Stimulated activated CD8-positive, alpha-beta memory T cell treated with anti-CD3 and anti-CD28 coated beads, Interleukin-4, amount 100 ng/mL, for 24 hours (primary cell): Measurements from ENCODE around the gene TRAPPC3.

Experiments used
- DNase-seq: peaks from one replicate; pipeline ENCODE4 v3.0.0-alpha.2; 2020; ENCODE audit warnings: low read depth

Gene TRAPPC3

GRCh38 chr1:36153476-36153875 is 4.2 kb upstream of the TRAPPC3 start:
- DNase-seq = no peak

GRCh38 chr1:36151845-36152203 is 2.5 kb upstream of the TRAPPC3 start:
- DNase-seq = peak; percentile 43

GRCh38 chr1:36151134-36151844 is 2.0 kb upstream of the TRAPPC3 start:
- no peak for DNase-seq

GRCh38 chr1:36150296-36151133 is 1.2 kb upstream of the TRAPPC3 start:
- peak; percentile 62 for DNase-seq

GRCh38 chr1:36149973-36150295 is 648 bp upstream of the TRAPPC3 start:
- DNase-seq = no peak

GRCh38 chr1:36148821-36149236 is 457 bp downstream of the TRAPPC3 start:
- no peak for DNase-seq

GRCh38 chr1:36144413-36144812 is 4.9 kb downstream of the TRAPPC3 start:
- DNase-seq = no peak

- no peak for DNase-seq
Observed at GRCh38 chr1:36143424-36143823, 5.9 kb downstream of the TRAPPC3 start.

GRCh38 chr1:36142121-36142520 is 7.2 kb downstream of the TRAPPC3 start:
- no peak for DNase-seq

GRCh38 chr1:36139521-36139920 is 9.8 kb downstream of the TRAPPC3 start:
- no peak for DNase-seq

- DNase-seq = no peak
Observed at GRCh38 chr1:36137776-36138175, 11.5 kb downstream of the TRAPPC3 start.

GRCh38 chr1:36137226-36137625 is 12.1 kb downstream of the TRAPPC3 start:
- no peak for DNase-seq

- DNase-seq = no peak
Observed at GRCh38 chr1:36136535-36136934, 12.8 kb downstream of the TRAPPC3 start.

GRCh38 chr1:36135796-36136195 is 13.5 kb downstream of the TRAPPC3 start:
- no peak for DNase-seq

GRCh38 chr1:36135330-36135667 is 14.0 kb downstream of the TRAPPC3 start:
- no peak for DNase-seq

GRCh38 chr1:36134505-36135329 is 14.6 kb downstream of the TRAPPC3 start:
- DNase-seq = no peak

GRCh38 chr1:36134031-36134430 is 15.3 kb downstream of the TRAPPC3 start:
- no peak for DNase-seq

GRCh38 chr1:36133484-36133883 is 15.8 kb downstream of the TRAPPC3 start:
- no peak for DNase-seq

GRCh38 chr1:36132029-36132428 is 17.3 kb downstream of the TRAPPC3 start:
- no peak for DNase-seq

- no peak for DNase-seq
Observed at GRCh38 chr1:36128905-36129206, 20.4 kb downstream of the TRAPPC3 start.

- no peak for DNase-seq
Observed at GRCh38 chr1:36128126-36128904, 21.0 kb downstream of the TRAPPC3 start.

GRCh38 chr1:36126797-36127500 is 22.3 kb downstream of the TRAPPC3 start:
- no peak for DNase-seq
